T1000 (cell line): ENCODE measurements around the gene MDGA2.

Experiments used
- DNase-seq: peaks from one replicate; lab custom pipeline; 2025; ENCODE audit warnings: mixed read lengths; lab: John Stamatoyannopoulos, UW

MDGA2 gene

GRCh38 chr14:47485421-47485820, 190.0 kb downstream of the MDGA2 start:
- no peak for DNase-seq

- no peak for DNase-seq
Measured at GRCh38 chr14:47483449-47483848, 192.0 kb downstream of the MDGA2 start.

GRCh38 chr14:47471075-47471474, 204.3 kb downstream of the MDGA2 start:
- DNase-seq: no peak

GRCh38 chr14:47466916-47467315, 208.5 kb downstream of the MDGA2 start:
- DNase-seq: no peak

- DNase-seq: no peak
Measured at GRCh38 chr14:47454025-47454424, 221.4 kb downstream of the MDGA2 start.

- no peak for DNase-seq
Measured at GRCh38 chr14:47447076-47447475, 228.3 kb downstream of the MDGA2 start.

GRCh38 chr14:47442211-47442610, 233.2 kb downstream of the MDGA2 start:
- DNase-seq: peak; percentile 26

GRCh38 chr14:47439953-47440352, 235.5 kb downstream of the MDGA2 start:
- no peak for DNase-seq

- peak; percentile 3 for DNase-seq
Measured at GRCh38 chr14:47438650-47439140, 236.7 kb downstream of the MDGA2 start.

GRCh38 chr14:47435331-47435965, 240.0 kb downstream of the MDGA2 start:
- no peak for DNase-seq

GRCh38 chr14:47427629-47428028, 247.8 kb downstream of the MDGA2 start:
- DNase-seq: no peak

- DNase-seq: no peak
Measured at GRCh38 chr14:47425302-47425701, 250.1 kb downstream of the MDGA2 start.

GRCh38 chr14:47422191-47422590, 253.2 kb downstream of the MDGA2 start:
- no peak for DNase-seq

- no peak for DNase-seq
Measured at GRCh38 chr14:47411523-47411922, 263.9 kb downstream of the MDGA2 start.

GRCh38 chr14:47392326-47392725, 283.1 kb downstream of the MDGA2 start:
- DNase-seq: no peak

GRCh38 chr14:47390831-47391504, 284.4 kb downstream of the MDGA2 start:
- DNase-seq: no peak

GRCh38 chr14:47389535-47389934, 285.9 kb downstream of the MDGA2 start:
- no peak for DNase-seq

- no peak for DNase-seq
Measured at GRCh38 chr14:47366006-47366405, 309.4 kb downstream of the MDGA2 start.

- no peak for DNase-seq
Measured at GRCh38 chr14:47365233-47365632, 310.2 kb downstream of the MDGA2 start.

- no peak for DNase-seq
Measured at GRCh38 chr14:47353186-47353585, 322.2 kb downstream of the MDGA2 start.

GRCh38 chr14:47346849-47347248, 328.6 kb downstream of the MDGA2 start:
- DNase-seq: no peak

- DNase-seq: no peak
Measured at GRCh38 chr14:47345016-47345415, 330.4 kb downstream of the MDGA2 start.

- no peak for DNase-seq
Measured at GRCh38 chr14:47332939-47333338, 342.5 kb downstream of the MDGA2 start.

GRCh38 chr14:47332106-47332505, 343.3 kb downstream of the MDGA2 start:
- no peak for DNase-seq
